ENCODE data around the gene CIAO2B.

CIAO2B gene

DNA sequence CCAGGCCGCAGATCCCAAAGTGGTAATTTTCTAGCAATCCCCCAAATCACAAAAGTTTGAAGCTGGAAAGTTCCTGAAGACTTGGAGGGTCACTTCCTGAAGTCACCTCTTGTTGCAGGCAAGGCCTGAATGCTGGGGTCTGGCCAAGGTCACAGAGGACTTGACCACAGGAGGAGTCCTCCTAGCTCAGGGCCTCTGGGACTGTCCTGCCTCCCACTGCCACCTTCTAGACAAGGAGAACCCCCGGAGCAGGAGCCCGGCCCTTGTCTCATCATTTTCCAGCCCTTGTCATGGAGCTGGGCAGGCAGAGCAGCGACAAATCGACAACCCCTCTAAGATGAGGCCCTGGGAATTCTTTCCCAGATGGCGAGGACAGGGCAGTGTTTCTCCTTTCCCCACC, 15.8 kb downstream of the CIAO2B start:
- TF ChIP-seq, protein P1, sequence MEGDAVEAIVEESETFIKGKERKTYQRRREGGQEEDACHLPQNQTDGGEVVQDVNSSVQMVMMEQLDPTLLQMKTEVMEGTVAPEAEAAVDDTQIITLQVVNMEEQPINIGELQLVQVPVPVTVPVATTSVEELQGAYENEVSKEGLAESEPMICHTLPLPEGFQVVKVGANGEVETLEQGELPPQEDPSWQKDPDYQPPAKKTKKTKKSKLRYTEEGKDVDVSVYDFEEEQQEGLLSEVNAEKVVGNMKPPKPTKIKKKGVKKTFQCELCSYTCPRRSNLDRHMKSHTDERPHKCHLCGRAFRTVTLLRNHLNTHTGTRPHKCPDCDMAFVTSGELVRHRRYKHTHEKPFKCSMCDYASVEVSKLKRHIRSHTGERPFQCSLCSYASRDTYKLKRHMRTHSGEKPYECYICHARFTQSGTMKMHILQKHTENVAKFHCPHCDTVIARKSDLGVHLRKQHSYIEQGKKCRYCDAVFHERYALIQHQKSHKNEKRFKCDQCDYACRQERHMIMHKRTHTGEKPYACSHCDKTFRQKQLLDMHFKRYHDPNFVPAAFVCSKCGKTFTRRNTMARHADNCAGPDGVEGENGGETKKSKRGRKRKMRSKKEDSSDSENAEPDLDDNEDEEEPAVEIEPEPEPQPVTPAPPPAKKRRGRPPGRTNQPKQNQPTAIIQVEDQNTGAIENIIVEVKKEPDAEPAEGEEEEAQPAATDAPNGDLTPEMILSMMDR (IDR thresholded peaks at IDR 0.05; ENCODE audit: borderline replicate concordance, insufficient read depth, low read depth, low read length), result no peak
- H3K4me3 ChIP-seq (ENCODE audit: low read depth, low read length), result no peak overlapping the region

DNA sequence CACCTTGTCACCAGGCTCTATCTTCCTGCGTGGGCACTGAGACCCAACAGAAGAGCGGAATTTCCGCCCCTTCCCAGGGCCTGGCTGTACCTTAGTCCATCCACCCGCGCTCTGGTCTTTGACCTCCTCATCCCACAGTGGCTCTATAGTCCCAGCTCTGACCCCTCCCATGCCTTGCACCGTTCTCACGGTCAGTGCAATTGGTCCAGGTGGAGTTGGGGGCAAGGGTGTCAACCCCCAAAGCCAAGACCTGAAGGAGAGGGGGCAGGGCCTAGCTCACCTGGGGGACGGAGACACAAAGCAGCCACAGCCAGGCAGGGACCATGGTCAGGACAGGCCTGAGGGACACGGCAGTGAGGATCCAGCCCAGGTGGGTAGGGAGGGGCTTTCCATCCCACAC, 16.5 kb downstream of the CIAO2B start:
- TF ChIP-seq, protein P1 (IDR thresholded peaks at IDR 0.05; ENCODE audit: borderline replicate concordance, insufficient read depth, low read depth, low read length), result no peak
- no peak overlapping the region for H3K4me3 ChIP-seq (ENCODE audit: low read depth, low read length)

DNA sequence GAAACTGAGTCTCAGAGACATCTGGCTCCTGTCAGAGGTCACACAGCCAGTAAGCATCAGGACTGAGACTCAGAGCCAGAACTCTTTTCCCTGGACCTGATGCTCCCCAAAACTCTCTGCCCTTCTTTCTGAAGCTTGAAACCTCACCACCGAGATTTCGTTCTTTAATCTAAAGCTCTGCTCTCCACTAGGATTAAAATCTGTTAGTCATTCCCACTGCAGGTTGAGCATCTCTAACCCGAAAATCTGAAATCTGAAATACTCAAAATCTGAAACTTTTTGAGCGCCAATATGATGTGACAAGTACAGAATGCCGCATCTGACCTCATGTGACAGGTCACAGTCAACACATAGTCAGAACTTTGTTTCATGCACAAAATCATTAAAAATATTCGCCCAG, 17.7 kb downstream of the CIAO2B start:
- H3K4me3 ChIP-seq (ENCODE audit: low read depth, low read length), result no peak overlapping the region
- TF ChIP-seq, protein P1 (IDR thresholded peaks at IDR 0.05; ENCODE audit: borderline replicate concordance, insufficient read depth, low read depth, low read length), result no peak

DNA sequence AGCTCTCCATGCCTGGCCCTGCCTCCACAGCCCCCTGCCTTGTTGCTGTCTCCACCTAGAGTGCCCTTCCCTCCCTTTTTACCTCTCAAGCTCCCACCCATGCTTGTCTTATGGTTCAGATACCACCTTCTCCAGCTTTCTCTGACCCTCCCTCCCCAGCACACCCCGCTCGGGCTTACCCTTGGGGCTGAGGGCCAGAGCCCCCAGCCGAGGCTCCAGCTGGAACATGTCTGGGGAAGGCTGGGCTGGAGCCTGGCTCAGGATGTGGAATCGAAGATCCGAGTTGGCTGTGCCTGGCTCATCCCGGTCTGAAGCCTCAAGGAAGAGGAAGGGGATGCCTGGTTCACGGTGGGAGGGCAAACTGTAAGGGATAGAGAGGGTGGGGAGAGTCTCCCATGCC, 19.2 kb downstream of the CIAO2B start:
- TF ChIP-seq, protein P1 (IDR thresholded peaks at IDR 0.05; ENCODE audit: borderline replicate concordance, insufficient read depth, low read depth, low read length), result no peak
- H3K4me3 ChIP-seq (ENCODE audit: low read depth, low read length), result no peak overlapping the region

DNA sequence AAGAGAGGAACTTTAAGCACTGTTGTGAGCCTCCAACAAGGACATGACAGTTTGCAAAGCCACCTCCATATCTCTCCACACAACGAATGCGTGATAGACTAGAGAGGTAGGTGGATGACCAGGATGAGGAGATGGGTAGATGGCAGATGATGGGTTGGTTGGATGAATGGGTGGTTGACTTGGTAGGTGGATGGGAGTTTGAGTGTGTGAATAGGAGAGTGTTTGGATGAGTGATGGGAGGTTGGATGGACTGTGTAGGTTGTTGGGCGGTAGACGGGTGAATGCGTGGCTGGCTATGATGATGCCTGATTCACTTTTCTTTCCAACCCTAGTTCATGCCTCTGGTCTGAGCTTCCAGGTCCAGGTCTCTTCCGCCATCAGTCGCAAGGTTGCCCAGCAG, 19.7 kb downstream of the CIAO2B start:
- TF ChIP-seq, protein P1 (IDR thresholded peaks at IDR 0.05; ENCODE audit: borderline replicate concordance, insufficient read depth, low read depth, low read length), result no peak
- H3K4me3 ChIP-seq (ENCODE audit: low read depth, low read length), result no peak overlapping the region

DNA sequence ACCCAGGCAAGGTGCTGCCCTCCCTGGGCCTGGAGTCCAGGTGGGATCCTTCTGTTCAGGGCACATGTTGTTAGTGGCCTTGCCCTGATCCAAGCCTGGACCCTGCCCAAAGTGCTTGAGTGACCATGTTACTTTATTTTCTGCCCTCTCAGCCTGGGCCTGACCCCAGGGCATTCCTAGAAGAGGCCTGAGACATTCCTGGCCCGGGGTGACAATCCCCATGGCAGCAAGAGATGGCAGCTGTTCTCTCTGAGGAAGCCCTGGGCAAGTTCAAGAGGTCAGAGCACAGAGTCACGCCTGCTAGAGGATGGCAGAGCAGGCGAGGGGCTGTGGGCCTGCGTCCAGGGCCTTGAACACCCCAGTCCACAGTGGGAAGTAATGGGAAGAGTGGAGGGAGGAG, 20.5 kb downstream of the CIAO2B start:
- no peak overlapping the region for H3K4me3 ChIP-seq (ENCODE audit: low read depth, low read length)
- TF ChIP-seq, protein P1 (IDR thresholded peaks at IDR 0.05; ENCODE audit: borderline replicate concordance, insufficient read depth, low read depth, low read length), result no peak

DNA sequence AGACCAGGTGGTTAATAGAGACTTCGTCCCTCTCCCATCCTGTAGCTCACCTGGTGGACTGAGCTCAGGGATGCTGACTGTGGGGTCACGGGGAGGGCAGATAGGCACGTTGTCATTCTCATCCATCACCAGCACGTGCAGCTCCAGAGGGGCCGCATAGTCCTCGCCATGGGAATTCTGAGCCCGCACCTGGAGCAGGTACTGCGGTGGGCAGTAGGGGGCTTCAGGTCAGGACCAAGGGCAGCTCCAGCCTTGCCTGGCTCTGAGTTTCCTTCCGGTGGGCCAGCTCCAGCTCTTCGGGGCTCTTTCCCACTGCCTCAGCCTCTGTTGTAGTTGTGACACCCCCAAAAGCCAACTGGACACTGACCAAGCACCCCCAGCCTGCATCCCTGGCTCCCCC, 21.1 kb downstream of the CIAO2B start:
- no peak overlapping the region for H3K4me3 ChIP-seq (ENCODE audit: low read depth, low read length)
- TF ChIP-seq, protein P1 (IDR thresholded peaks at IDR 0.05; ENCODE audit: borderline replicate concordance, insufficient read depth, low read depth, low read length), result no peak

All from GM12875 (cell line).